Subcutaneous abdominal adipose tissue (tissue), 5 donors: ENCODE data around the gene VPS39.

Experiments used
- H3K27ac ChIP-seq: one replicate; pipeline ENCODE4 v1.7.0; 2013; ENCODE audit warnings: low read depth, mild to moderate bottlenecking, inconsistent platforms, low read length, moderate library complexity
- H3K27me3 ChIP-seq, 5 donors: one replicate each; pipeline ENCODE4 v1.7.0; 2013; ENCODE audit warnings: low read length in 5 of 5, inconsistent platforms in 1 of 5; ENCODE audit not compliant: control insufficient read depth in 5 of 5, insufficient read depth in 4 of 5
- H3K36me3 ChIP-seq, 5 donors: one replicate each; pipeline ENCODE4 v1.7.0; 2013; ENCODE audit warnings: low read length in 5 of 5; ENCODE audit not compliant: control insufficient read depth in 5 of 5, insufficient read depth in 5 of 5
- H3K4me1 ChIP-seq, 5 donors: one replicate each; pipeline ENCODE4 v1.7.0; 2013; ENCODE audit warnings: low read length in 5 of 5, mild to moderate bottlenecking in 3 of 5, moderate library complexity in 1 of 5; ENCODE audit not compliant: control insufficient read depth in 5 of 5, insufficient read depth in 5 of 5
- H3K4me3 ChIP-seq, 5 donors: one replicate each; pipeline ENCODE4 v1.7.0; 2013; ENCODE audit warnings: low read length in 5 of 5, low read depth in 1 of 5
- H3K9ac ChIP-seq, 5 donors: one replicate each; pipeline ENCODE4 v1.7.0; 2013; ENCODE audit warnings: low read length in 5 of 5, mild to moderate bottlenecking in 4 of 5, moderate library complexity in 3 of 5
- H3K9me3 ChIP-seq, 5 donors: one replicate each; pipeline ENCODE4 v1.7.0; 2013; ENCODE audit warnings: low read length in 5 of 5; ENCODE audit not compliant: control insufficient read depth in 5 of 5
- donor health status: healthy.
- donor health status: healthy.
- donor health status: healthy.
- donor health status: healthy.
- donor health status: healthy.

Gene VPS39

GRCh38 chr15:42154212-42154941 lies 53.7 kb downstream of the VPS39 start:
- H3K4me3 ChIP-seq = no peak overlapping the region
- H3K36me3 ChIP-seq = peaks cover 0 to 9% (median 8%) of the 10 kb centered on the region in 5 donors
- H3K27me3 ChIP-seq = peaks cover 3 to 12% (median 7%) of the 10 kb centered on the region in 5 donors
- H3K4me1 ChIP-seq = peaks cover 0 to 9% (median 0%) of the 10 kb centered on the region in 5 donors
- no peaks in the 10 kb centered on the region for H3K9me3 ChIP-seq
- H3K9ac ChIP-seq = no peak overlapping the region
- no peak overlapping the region for H3K27ac ChIP-seq

GRCh38 chr15:42153874-42154211 lies 54.3 kb downstream of the VPS39 start:
- peaks cover 0 to 9% (median 0%) of the 10 kb centered on the region in 5 donors for H3K4me1 ChIP-seq
- H3K27ac ChIP-seq = no peak overlapping the region

GRCh38 chr15:42152921-42153698 lies 55.0 kb downstream of the VPS39 start:
- no peak overlapping the region for H3K4me3 ChIP-seq
- H3K36me3 ChIP-seq = no peaks in the 10 kb centered on the region
- H3K9me3 ChIP-seq = no peaks in the 10 kb centered on the region
- H3K4me1 ChIP-seq = peaks cover 0 to 9% (median 0%) of the 10 kb centered on the region in 5 donors
- H3K27ac ChIP-seq = no peak overlapping the region
- H3K9ac ChIP-seq = no peak overlapping the region
- H3K27me3 ChIP-seq = peaks cover 3 to 12% (median 7%) of the 10 kb centered on the region in 5 donors

More at GRCh38 chr15:42153874-42154211, 54.3 kb downstream of the VPS39 start:
- no peak overlapping the region for H3K9ac ChIP-seq
- no peak overlapping the region for H3K4me3 ChIP-seq
- H3K27me3 ChIP-seq = peaks cover 3 to 12% (median 7%) of the 10 kb centered on the region in 5 donors
- no peaks in the 10 kb centered on the region for H3K9me3 ChIP-seq
- peaks cover 0 to 3% (median 2%) of the 10 kb centered on the region in 5 donors for H3K36me3 ChIP-seq

GRCh38 chr15:42152196-42152920 lies 55.7 kb downstream of the VPS39 start:
- Histone ChIP-seq H3K9me3 (no peaks in the 10 kb centered on the region), H3K27ac (no peak overlapping the region), H3K9ac (no peak overlapping the region), H3K36me3 (no peaks in the 10 kb centered on the region), H3K4me1 (peaks cover 0 to 9% (median 0%) of the 10 kb centered on the region in 5 donors), H3K27me3 (peaks cover 3 to 12% (median 7%) of the 10 kb centered on the region in 5 donors), H3K4me3 (no peak overlapping the region)

- Histone ChIP-seq H3K4me3 (no peak overlapping the region), H3K36me3 (no peaks in the 10 kb centered on the region), H3K4me1 (peaks cover 0 to 9% (median 0%) of the 10 kb centered on the region in 5 donors), H3K9ac (no peak overlapping the region), H3K27me3 (peaks cover 4 to 12% (median 7%) of the 10 kb centered on the region in 5 donors), H3K9me3 (no peaks in the 10 kb centered on the region), H3K27ac (no peak overlapping the region)
These were observed 56.4 kb downstream of the VPS39 start for GRCh38 chr15:42151736-42152135.

- Histone ChIP-seq H3K9ac (no peak overlapping the region), H3K4me3 (no peak overlapping the region), H3K27me3 (peaks cover 4 to 12% (median 7%) of the 10 kb centered on the region in 5 donors), H3K4me1 (peaks cover 0 to 9% (median 0%) of the 10 kb centered on the region in 5 donors), H3K36me3 (no peaks in the 10 kb centered on the region), H3K27ac (no peak overlapping the region), H3K9me3 (no peaks in the 10 kb centered on the region)
These were observed 57.0 kb downstream of the VPS39 start for GRCh38 chr15:42151141-42151561.

GRCh38 chr15:42150219-42150970 lies 57.7 kb downstream of the VPS39 start:
- no peaks in the 10 kb centered on the region for H3K36me3 ChIP-seq
- no peak overlapping the region for H3K27ac ChIP-seq
- no peaks in the 10 kb centered on the region for H3K9me3 ChIP-seq
- no peak overlapping the region for H3K4me3 ChIP-seq
- H3K4me1 ChIP-seq = peaks cover 0 to 9% (median 0%) of the 10 kb centered on the region in 5 donors
- peaks cover 4 to 14% (median 8%) of the 10 kb centered on the region in 5 donors for H3K27me3 ChIP-seq
- H3K9ac ChIP-seq = no peak overlapping the region

- Histone ChIP-seq H3K4me3 (no peak overlapping the region), H3K9ac (no peak overlapping the region), H3K27me3 (peaks cover 4 to 10% (median 8%) of the 10 kb centered on the region in 5 donors), H3K27ac (no peak overlapping the region), H3K9me3 (no peaks in the 10 kb centered on the region), H3K36me3 (no peaks in the 10 kb centered on the region), H3K4me1 (peaks cover 0 to 9% (median 0%) of the 10 kb centered on the region in 5 donors)
These were observed 58.4 kb downstream of the VPS39 start for GRCh38 chr15:42149493-42150218.
